HL-60 (cell line): ENCODE data around the gene MPZL3.
A peak's percentile ranks its signal among the peaks of the same experiment; 100 is the strongest.

Source experiments
- DNase-seq, 2 experiments: peaks; one replicate each; pipeline ENCODE4 v3.0.0-alpha.2; 2010 to 2020; ENCODE audit warnings: low read depth in 1 of 2, low spot score in 1 of 2
- H3K27ac ChIP-seq: fragments of 250-450 bp; sonication (Bioruptor Pico); replicated peaks from 2 replicates; pipeline ENCODE4 v1.5.1; 2020; ENCODE audit warnings: mild to moderate bottlenecking, moderate library complexity
- H3K27me3 ChIP-seq: fragments of 250-450 bp; sonication (Bioruptor Pico); 2 replicates; pipeline ENCODE4 v1.5.1; 2021; ENCODE audit warnings: mild to moderate bottlenecking, moderate library complexity; ENCODE audit not compliant: insufficient read depth, poor library complexity, severe bottlenecking
- H3K4me3 ChIP-seq: replicated peaks from 2 replicates; pipeline ENCODE4 v1.5.1; 2011; ENCODE audit warnings: mild to moderate bottlenecking, control low read depth, low read length; ENCODE audit not compliant: insufficient read depth
- CTCF ChIP-seq: IDR thresholded peaks from one replicate; pipeline ENCODE4 v1.5.1; 2011; ENCODE audit warnings: low read length, control low read depth, inconsistent platforms; ENCODE audit not compliant: insufficient read depth
- GABPA ChIP-seq: IDR thresholded peaks from 2 replicates; pipeline ENCODE4 v1.6.1; 2012; ENCODE audit warnings: low read depth
- POLR2AphosphoS5 ChIP-seq: IDR thresholded peaks from 2 replicates; pipeline ENCODE4 v1.6.1; 2012; ENCODE audit warnings: low read depth
- REST ChIP-seq: IDR thresholded peaks from 2 replicates; pipeline ENCODE4 v1.6.1; 2012; ENCODE audit warnings: low read depth; ENCODE audit not compliant: insufficient replicate concordance
- SPI1 ChIP-seq: IDR thresholded peaks from 2 replicates; pipeline ENCODE4 v1.6.1; 2012; ENCODE audit warnings: low read depth, mild to moderate bottlenecking, borderline replicate concordance

The MPZL3 gene

GRCh38 chr11:118252688-118253087 lies 523 bp upstream of the MPZL3 start:
- DNase-seq, result no peak
- TF ChIP-seq SPI1, result peak; percentile 81
- TF ChIP-seq GABPA, result no peak
- Histone ChIP-seq H3K27me3 (no peaks in the 10 kb centered on the region), H3K27ac (peak overlapping the region; percentile 87), H3K4me3 (peak overlapping the region; percentile 77)

GRCh38 chr11:118247041-118247440 lies 5.1 kb downstream of the MPZL3 start:
- Histone ChIP-seq H3K4me3 (no peak overlapping the region), H3K27ac (no peak overlapping the region), H3K27me3 (no peaks in the 10 kb centered on the region)
- no peak for DNase-seq
- TF ChIP-seq SPI1, result no peak
- no peak for TF ChIP-seq CTCF
- no peak for TF ChIP-seq GABPA
- no peak for TF ChIP-seq POLR2AphosphoS5
- no peak for TF ChIP-seq REST

GRCh38 chr11:118245936-118246562 lies 6.1 kb downstream of the MPZL3 start:
- H3K27me3 ChIP-seq, result no peaks in the 10 kb centered on the region
- no peak for DNase-seq
- H3K27ac ChIP-seq, result no peak overlapping the region
- TF ChIP-seq POLR2AphosphoS5, result no peak
- TF ChIP-seq SPI1, result no peak
- no peak for TF ChIP-seq REST
- TF ChIP-seq CTCF, result no peak
- no peak for TF ChIP-seq GABPA
- H3K4me3 ChIP-seq, result no peak overlapping the region

GRCh38 chr11:118243993-118244762 lies 8.0 kb downstream of the MPZL3 start:
- H3K27me3 ChIP-seq, result no peaks in the 10 kb centered on the region
- no peak for DNase-seq
- TF ChIP-seq POLR2AphosphoS5 (no peak), CTCF (no peak), SPI1 (no peak), GABPA (no peak), REST (no peak)
- no peak overlapping the region for H3K4me3 ChIP-seq
- no peak overlapping the region for H3K27ac ChIP-seq
